Naive thymus-derived CD4-positive, alpha-beta T cell (primary cell): ENCODE results near the gene HEXD. TPM values are rescaled to one million over a fixed set of nuclear protein-coding genes. Genes with fewer than 3 reads are reported as not detected.

Experiments used
- ATAC-seq: fragments of 150-1000 bp; cut with Tn5 transposase; 2 replicates; pipeline ENCODE4 v1.10.0; 2021; ENCODE audit warnings: mild to moderate bottlenecking, moderate library complexity
- CTCF ChIA-PET: fragments of 350-600 bp; sonication (Branson Sonifier 250); formaldehyde crosslinking; loops from one replicate; lab custom pipeline; 2021; ENCODE audit warnings: antibody characterized with exemption; lab: Charles Lee
- POLR2A ChIA-PET: fragments of 350-600 bp; sonication (Branson Sonifier 250); formaldehyde crosslinking; loops from one replicate; lab custom pipeline; 2021; ENCODE audit warnings: antibody characterized with exemption, inconsistent platforms; lab: Charles Lee
- DNase-seq, 9 donors: peaks; one replicate each; pipeline versions ENCODE4 v3.0.0 to v3.0.0-alpha.2; 2020 to 2022; ENCODE audit warnings: mixed read lengths in 1 of 9
- H3K27ac ChIP-seq: one replicate; pipeline ENCODE4 v1.7.0; 2013; ENCODE audit warnings: mild to moderate bottlenecking, low read depth, low read length, moderate library complexity
- H3K27me3 ChIP-seq, 2 donors: one replicate each; pipeline ENCODE4 v1.7.0; 2013; ENCODE audit warnings: low read length in 2 of 2, mild to moderate bottlenecking in 2 of 2, moderate library complexity in 2 of 2; ENCODE audit not compliant: control insufficient read depth in 2 of 2, insufficient read depth in 2 of 2
- H3K36me3 ChIP-seq, 3 experiments: 1 replicate in 2 of 3; 2 replicates in 1 of 3; pipeline ENCODE4 v1.7.0; 2013; ENCODE audit warnings: low read length in 3 of 3, mild to moderate bottlenecking in 3 of 3, moderate library complexity in 1 of 3; ENCODE audit not compliant: insufficient read depth in 3 of 3, control insufficient read depth in 2 of 3
- H3K4me1 ChIP-seq, 2 donors: one replicate each; pipeline ENCODE4 v1.7.0; 2013; ENCODE audit warnings: low read length in 2 of 2, mild to moderate bottlenecking in 2 of 2, moderate library complexity in 1 of 2; ENCODE audit not compliant: control insufficient read depth in 2 of 2, insufficient read depth in 2 of 2
- H3K4me3 ChIP-seq: 2 replicates; pipeline ENCODE4 v1.7.0; 2013; ENCODE audit warnings: mild to moderate bottlenecking, low read length
- H3K9me3 ChIP-seq, 3 experiments: 1 replicate in 2 of 3; 2 replicates in 1 of 3; pipeline ENCODE4 v1.7.0; 2013; ENCODE audit warnings: low read length in 3 of 3; ENCODE audit not compliant: control insufficient read depth in 2 of 3
- H3K27ac Mint-ChIP-seq, 9 donors: one replicate each; pipeline ENCODE4 v1.8.0; 2020 to 2022; ENCODE audit warnings: mixed read lengths in 9 of 9, mild to moderate bottlenecking in 8 of 9, moderate library complexity in 5 of 9, inconsistent platforms in 2 of 9
- H3K27me3 Mint-ChIP-seq, 5 donors: one replicate each; pipeline ENCODE4 v1.8.0; 2021 to 2022; ENCODE audit warnings: mixed read lengths in 5 of 5, mild to moderate bottlenecking in 1 of 5
- H3K36me3 Mint-ChIP-seq, 5 donors: one replicate each; pipeline ENCODE4 v1.8.0; 2020 to 2022; ENCODE audit warnings: mixed read lengths in 5 of 5, mild to moderate bottlenecking in 3 of 5, inconsistent platforms in 1 of 5
- H3K4me1 Mint-ChIP-seq, 7 donors: one replicate each; pipeline ENCODE4 v1.8.0; 2020 to 2022; ENCODE audit warnings: mixed read lengths in 7 of 7, mild to moderate bottlenecking in 3 of 7, inconsistent platforms in 1 of 7
- H3K4me3 Mint-ChIP-seq, 10 donors: one replicate each; pipeline ENCODE4 v1.8.0; 2020 to 2022; ENCODE audit warnings: mild to moderate bottlenecking in 10 of 10, mixed read lengths in 10 of 10, moderate library complexity in 6 of 10, inconsistent platforms in 2 of 10
- H3K9me3 Mint-ChIP-seq, 11 donors: one replicate each; pipeline ENCODE4 v1.8.0; 2020 to 2022; ENCODE audit warnings: mixed read lengths in 11 of 11, mild to moderate bottlenecking in 4 of 11, inconsistent platforms in 1 of 11, moderate library complexity in 1 of 11
- intact Hi-C, 2 donors: fragments of 100-400 bp; cut with micrococcal nuclease; formaldehyde crosslinking; loops; one replicate each; pipeline ENCODE4 v1.15.1; 2023
- polyA plus RNA-seq, 2 donors: library from polyadenylated mRNA; unstranded; fragments of 300-500 nt; fragmentation: Illumina TruSeq; gene quantifications; one replicate each; pipeline ENCODE4 v1.2.3, GENCODE V29; 2021
- total RNA-seq, 6 experiments: library from RNA in 5 of 6; stranded (reverse) in 5 of 6; gene quantifications; 1 replicate in 5 of 6; 2 replicates in 1 of 6; pipeline ENCODE4 v1.2.3 and lab custom pipeline; 2021 to 2026

HEXD gene
- total and polyA plus RNA-seq, 7 experiments from 2014 or later = 12.5 to 153 (median 66.8) TPM

DNA sequence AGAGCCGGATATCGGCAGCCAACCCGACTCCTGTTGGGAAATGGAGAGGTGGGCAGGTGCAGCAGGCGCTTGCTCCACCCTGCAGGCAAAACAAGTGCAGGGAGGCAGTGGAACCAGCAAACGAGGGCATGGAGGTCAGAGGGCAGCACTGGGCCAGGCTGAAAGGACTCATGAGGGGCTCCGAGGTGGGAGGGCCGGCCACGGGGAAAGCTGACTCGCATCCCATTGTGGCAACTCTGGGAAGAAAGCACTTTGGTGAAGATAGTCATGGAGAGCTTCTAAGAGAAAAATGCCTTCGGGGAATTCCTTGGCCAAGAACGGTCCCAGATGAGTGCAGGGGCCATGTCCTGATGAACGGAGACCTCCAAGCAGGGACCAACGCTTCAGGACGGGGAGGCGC, 28.0 kb downstream of the HEXD start:
- peaks cover 0 to 18% (median 0%) of the 10 kb centered on the region in 5 donors for H3K36me3 Mint-ChIP-seq
- intact Hi-C loops = no loop called here
- Histone ChIP-seq H3K27me3 (no peaks in the 10 kb centered on the region), H3K27ac (peak overlapping the region; percentile 37), H3K9me3 (no peaks in the 10 kb centered on the region), H3K4me3 (no peak overlapping the region), H3K4me1 (peaks cover 9 to 11% of the 10 kb centered on the region in 2 donors), H3K36me3 (peaks cover 0 to 62% (median 0%) of the 10 kb centered on the region in 3 experiments)
- H3K4me3 Mint-ChIP-seq = peak overlapping the region in 2 of 10 donors; percentile 23 to 48
- DNase-seq (no peak), ATAC-seq (no peak)
- peak overlapping the region in 4 of 9 donors; percentile 25 to 74 (median 54) for H3K27ac Mint-ChIP-seq
- no peaks in the 10 kb centered on the region for H3K27me3 Mint-ChIP-seq
- ChIA-PET POLR2A (interaction anchor here (1.7 to 4.8 kb wide), 2 partner anchors 11 to 12 kb away, joined by 4 to 38 read pairs; partner anchors contain the start of gene NARF), CTCF (interaction anchor here (0.5 kb wide), 1 partner anchor 9 kb away, joined by 3 read pairs; no protein-coding TSS in a partner anchor)
- no peaks in the 10 kb centered on the region for H3K9me3 Mint-ChIP-seq
- H3K4me1 Mint-ChIP-seq = peaks cover 10 to 35% (median 21%) of the 10 kb centered on the region in 7 donors

GRCh38 chr17:82446649-82447048, 28.5 kb downstream of the HEXD start:
- DNase-seq (no peak), ATAC-seq (no peak)
- Histone ChIP-seq H3K27me3 (no peaks in the 10 kb centered on the region), H3K4me1 (peaks cover 14 to 16% of the 10 kb centered on the region in 2 donors), H3K27ac (no peak overlapping the region), H3K4me3 (no peak overlapping the region), H3K9me3 (no peaks in the 10 kb centered on the region), H3K36me3 (peaks cover 0 to 58% (median 0%) of the 10 kb centered on the region in 3 experiments)
- H3K4me3 Mint-ChIP-seq = peak overlapping the region in 1 of 10 donors; percentile 48
- ChIA-PET CTCF (interaction anchor here (0.5 kb wide), 1 partner anchor 9 kb away, joined by 3 read pairs; no protein-coding TSS in a partner anchor), POLR2A (interaction anchor here (1.7 to 4.8 kb wide), 2 partner anchors 11 to 12 kb away, joined by 4 to 38 read pairs; partner anchors contain the start of gene NARF)
- peaks cover 0 to 18% (median 0%) of the 10 kb centered on the region in 5 donors for H3K36me3 Mint-ChIP-seq
- intact Hi-C loops = no loop called here
- H3K27ac Mint-ChIP-seq = peak overlapping the region in 8 of 9 donors; percentile 17 to 78 (median 35)
- H3K9me3 Mint-ChIP-seq = no peaks in the 10 kb centered on the region
- peaks cover 15 to 40% (median 26%) of the 10 kb centered on the region in 7 donors for H3K4me1 Mint-ChIP-seq
- no peaks in the 10 kb centered on the region for H3K27me3 Mint-ChIP-seq

DNA sequence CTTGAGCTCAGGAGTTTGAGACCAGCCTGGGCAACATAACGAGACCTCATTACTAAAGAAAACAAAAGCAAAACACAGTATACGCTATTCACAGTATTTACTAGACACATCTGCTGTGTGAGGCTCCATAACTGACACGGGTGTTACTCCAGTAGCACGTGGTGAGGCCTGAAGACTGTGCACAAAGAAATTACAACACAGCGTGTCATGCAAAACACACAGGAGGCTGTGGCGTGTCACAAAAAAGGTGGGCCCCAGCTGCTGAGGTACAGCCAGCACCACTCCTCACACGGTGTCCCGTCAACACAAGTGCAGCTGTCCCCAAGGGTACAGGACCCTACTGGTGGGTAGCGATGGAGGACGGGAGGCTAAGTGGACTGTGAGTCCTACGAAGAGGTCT, 29.7 kb downstream of the HEXD start:
- Mint-ChIP-seq H3K4me3 (peak overlapping the region in 8 of 10 donors; percentile 27 to 76 (median 44)), H3K27me3 (no peaks in the 10 kb centered on the region), H3K27ac (peak overlapping the region in 8 of 9 donors; percentile 51 to 84 (median 76)), H3K9me3 (no peaks in the 10 kb centered on the region), H3K4me1 (peaks cover 22 to 49% (median 33%) of the 10 kb centered on the region in 7 donors), H3K36me3 (peaks cover 0 to 17% (median 0%) of the 10 kb centered on the region in 5 donors)
- ChIA-PET CTCF (interaction anchor here (1.6 kb wide), 1 partner anchor 25 kb away, joined by 4 read pairs; no protein-coding TSS in a partner anchor), POLR2A (interaction anchor here (1.2 to 4.8 kb wide), 2 partner anchors 10 kb away, joined by 3 to 38 read pairs; partner anchors contain the start of gene NARF)
- H3K4me1 ChIP-seq = peaks cover 14 to 22% of the 10 kb centered on the region in 2 donors
- DNase-seq (no peak), ATAC-seq (no peak)
- H3K4me3 ChIP-seq = no peak overlapping the region
- H3K36me3 ChIP-seq = peaks cover 0 to 46% (median 0%) of the 10 kb centered on the region in 3 experiments
- no peaks in the 10 kb centered on the region for H3K27me3 ChIP-seq
- peak overlapping the region; percentile 44 for H3K27ac ChIP-seq
- intact Hi-C loops = loop anchor here in 1 of 2 donors (2.0 kb wide), 2 partner anchors 49 to 149 kb away; no protein-coding TSS in a partner anchor
- H3K9me3 ChIP-seq = no peaks in the 10 kb centered on the region

DNA sequence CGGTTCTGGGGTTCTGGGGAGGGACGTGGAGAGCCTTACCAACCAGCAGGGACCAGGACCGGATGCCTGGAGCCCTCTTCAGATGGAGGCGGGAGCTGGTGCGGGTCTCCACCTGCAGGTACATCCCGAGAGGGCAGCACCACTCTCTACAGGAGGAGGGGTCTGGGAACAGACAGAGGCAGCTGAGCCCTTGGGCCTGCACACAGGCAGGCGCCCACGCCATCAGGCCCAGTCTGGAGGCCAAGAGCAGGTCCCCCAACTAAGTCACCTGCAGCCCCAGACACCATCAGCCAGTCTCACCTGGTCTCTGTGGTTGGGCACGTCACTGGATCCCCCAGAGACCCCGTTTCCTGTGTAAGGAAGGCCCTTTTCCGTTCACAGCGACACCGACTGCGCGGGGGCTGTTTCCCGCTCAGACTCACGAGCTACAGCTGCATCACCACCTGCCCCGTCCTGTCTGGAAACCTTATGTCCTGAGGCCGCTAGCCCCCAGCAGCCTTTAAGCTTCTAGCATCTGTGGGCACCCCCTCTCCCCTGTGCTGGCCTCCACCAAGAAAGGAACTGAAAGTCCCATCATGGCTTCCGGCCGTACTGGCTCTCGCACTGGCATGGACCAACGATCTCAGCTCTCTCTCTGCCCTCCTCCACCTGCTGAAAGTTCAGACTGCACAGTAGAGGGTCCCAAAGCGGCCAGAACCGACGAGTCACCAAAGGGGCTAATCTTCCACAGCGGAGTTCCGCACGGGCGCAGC, 31.2 kb downstream of the HEXD start:
- Histone ChIP-seq H3K27me3 (no peaks in the 10 kb centered on the region), H3K4me1 (peaks cover 14 to 22% of the 10 kb centered on the region in 2 donors), H3K9me3 (no peaks in the 10 kb centered on the region), H3K27ac (peak overlapping the region; percentile 86), H3K4me3 (peak overlapping the region; percentile 92), H3K36me3 (peaks cover 0 to 31% (median 0%) of the 10 kb centered on the region in 3 experiments)
- Mint-ChIP-seq H3K9me3 (no peaks in the 10 kb centered on the region), H3K36me3 (peaks cover 0 to 21% (median 0%) of the 10 kb centered on the region in 5 donors), H3K27ac (peak overlapping the region; percentile 92 to 97 (median 97)), H3K4me3 (peak overlapping the region; percentile 93 to 99 (median 98)), H3K27me3 (no peaks in the 10 kb centered on the region), H3K4me1 (peaks cover 22 to 49% (median 33%) of the 10 kb centered on the region in 7 donors)
- intact Hi-C loops = loop anchor here in 1 of 2 donors (1.0 to 2.0 kb wide), 3 partner anchors 30 to 151 kb away; no protein-coding TSS in a partner anchor
- POLR2A ChIA-PET = interaction anchor here (0.9 to 4.8 kb wide), 10 partner anchors 9 to 490 kb away, joined by 3 to 38 read pairs (median 7); partner anchors contain the start of gene NARF
- DNase-seq (peak; percentile 37 to 81 (median 71)), ATAC-seq (peak; percentile 56)
- CTCF ChIA-PET = interaction anchor here (0.6 to 1.6 kb wide), 2 partner anchors 27 to 149 kb away, joined by 3 to 4 read pairs; no protein-coding TSS in a partner anchor

- CTCF ChIA-PET = no interaction called here
- Histone ChIP-seq H3K4me1 (peaks cover 14 to 22% of the 10 kb centered on the region in 2 donors), H3K36me3 (peaks cover 0 to 25% (median 0%) of the 10 kb centered on the region in 3 experiments), H3K27ac (peak overlapping the region; percentile 86), H3K4me3 (peak overlapping the region; percentile 92), H3K27me3 (no peaks in the 10 kb centered on the region), H3K9me3 (no peaks in the 10 kb centered on the region)
- peak overlapping the region; percentile 93 to 99 (median 98) for H3K4me3 Mint-ChIP-seq
- H3K27ac Mint-ChIP-seq = peak overlapping the region; percentile 92 to 97 (median 97)
- H3K36me3 Mint-ChIP-seq = peaks cover 0 to 21% (median 0%) of the 10 kb centered on the region in 5 donors
- ATAC-seq = no peak
- no peaks in the 10 kb centered on the region for H3K27me3 Mint-ChIP-seq
- no peaks in the 10 kb centered on the region for H3K9me3 Mint-ChIP-seq
- POLR2A ChIA-PET = interaction anchor here (0.9 to 4.8 kb wide), 8 partner anchors 8 to 490 kb away, joined by 3 to 38 read pairs (median 7); partner anchors contain the start of gene NARF
- H3K4me1 Mint-ChIP-seq = peaks cover 22 to 49% (median 33%) of the 10 kb centered on the region in 7 donors
- DNase-seq = peak in 6 of 9 donors; percentile 24 to 42 (median 30)
- intact Hi-C loops = loop anchor here (1.0 to 10.0 kb wide), 10 partner anchors 8 to 415 kb away; partner anchors contain the start of genes NARF (in 2 of the 2), WDR45B (in 2 of the 2), DCXR (in 1 of the 2) and FOXK2 (in 1 of the 2)
Observed at GRCh38 chr17:82449883-82450356, 31.8 kb downstream of the HEXD start.
